CD14-positive monocyte (primary cell): ENCODE measurements around the gene DLGAP1. TPM values are rescaled to one million over a fixed set of nuclear protein-coding genes. Genes with fewer than 3 reads are reported as not detected.

Experiments used
- DNase-seq, 3 donors: peaks; one replicate each; pipeline ENCODE4 v3.0.0-alpha.2; 2011 to 2022
- H2AFZ ChIP-seq: 2 replicates; pipeline ENCODE4 v1.6.0; 2012; ENCODE audit warnings: mild to moderate bottlenecking, low read depth, low read length, inconsistent platforms; ENCODE audit not compliant: insufficient read depth, poor library complexity, severe bottlenecking
- H3K27ac ChIP-seq, 2 donors: 1 replicate in 1 of 2; 2 replicates in 1 of 2; pipeline ENCODE4 v1.5.1; 2012 to 2013; ENCODE audit warnings: low read length in 2 of 2, control low read depth in 1 of 2, inconsistent platforms in 1 of 2, low read depth in 1 of 2, mild to moderate bottlenecking in 1 of 2
- H3K27me3 ChIP-seq, 2 donors: one replicate each; pipeline versions ENCODE4 v1.6.0 to v1.6.1; 2011 to 2013; ENCODE audit warnings: low read length in 2 of 2; ENCODE audit not compliant: control insufficient read depth in 2 of 2, insufficient read depth in 2 of 2
- H3K36me3 ChIP-seq, 2 donors: replicated peaks in 1 of 2; 1 replicate in 1 of 2; 2 replicates in 1 of 2; pipeline versions ENCODE4 v1.5.1 to v1.6.1; 2012 to 2013; ENCODE audit warnings: low read length in 2 of 2, control low read depth in 1 of 2, inconsistent platforms in 1 of 2, mild to moderate bottlenecking in 1 of 2; ENCODE audit not compliant: insufficient read depth in 2 of 2, control insufficient read depth in 1 of 2
- H3K4me1 ChIP-seq, 2 donors: 1 replicate in 1 of 2; 2 replicates in 1 of 2; pipeline versions ENCODE4 v1.5.1 to v1.6.1; 2012 to 2013; ENCODE audit warnings: low read length in 2 of 2, control low read depth in 1 of 2, inconsistent platforms in 1 of 2, mild to moderate bottlenecking in 1 of 2, moderate library complexity in 1 of 2; ENCODE audit not compliant: insufficient read depth in 2 of 2, control insufficient read depth in 1 of 2
- H3K4me2 ChIP-seq: replicated peaks from 2 replicates; pipeline ENCODE3; 2012; ENCODE audit warnings: low read length, moderate library complexity, mild to moderate bottlenecking; ENCODE audit not compliant: poor library complexity, severe bottlenecking; ENCODE audit errors: extremely low read depth
- H3K4me3 ChIP-seq, 3 experiments: fragments of 200-600 bp in 1 of 3; sonication (generic) in 1 of 3; replicated peaks in 1 of 3; 1 replicate in 2 of 3; 2 replicates in 1 of 3; pipeline ENCODE4 v1.5.1; 2011 to 2013; ENCODE audit warnings: low read length in 3 of 3, mild to moderate bottlenecking in 3 of 3, control low read depth in 2 of 3, low read depth in 2 of 3, inconsistent platforms in 1 of 3, moderate library complexity in 1 of 3
- H3K79me2 ChIP-seq: 2 replicates; pipeline ENCODE4 v1.6.0; 2012; ENCODE audit warnings: mild to moderate bottlenecking, control low read depth, inconsistent platforms, low read length, moderate library complexity; ENCODE audit not compliant: insufficient read depth
- H3K9ac ChIP-seq: 2 replicates; pipeline ENCODE4 v1.6.0; 2017; ENCODE audit warnings: low read length, mild to moderate bottlenecking; ENCODE audit not compliant: insufficient read depth, poor library complexity, severe bottlenecking
- H3K9me3 ChIP-seq, 2 donors: replicated peaks in 1 of 2; 1 replicate in 1 of 2; 2 replicates in 1 of 2; pipeline versions ENCODE4 v1.5.1 to v1.6.1; 2012 to 2013; ENCODE audit warnings: low read length in 2 of 2, control low read depth in 1 of 2; ENCODE audit not compliant: control insufficient read depth in 1 of 2, insufficient read depth in 1 of 2
- H4K20me1 ChIP-seq: 2 replicates; pipeline ENCODE4 v1.6.0; 2012; ENCODE audit warnings: mild to moderate bottlenecking, low read length, control low read depth, moderate library complexity; ENCODE audit not compliant: insufficient read depth
- H3K27ac Mint-ChIP-seq, 7 donors: one replicate each; pipeline ENCODE4 v1.8.0; 2020; ENCODE audit warnings: mild to moderate bottlenecking in 7 of 7, mixed read lengths in 7 of 7, moderate library complexity in 6 of 7, inconsistent platforms in 2 of 7
- H3K27me3 Mint-ChIP-seq, 3 donors: one replicate each; pipeline ENCODE4 v1.8.0; 2021 to 2022; ENCODE audit warnings: low read depth in 3 of 3, mild to moderate bottlenecking in 3 of 3, mixed read lengths in 3 of 3, moderate library complexity in 3 of 3, inconsistent platforms in 1 of 3
- H3K36me3 Mint-ChIP-seq, 2 donors: one replicate each; pipeline ENCODE4 v1.8.0; 2020; ENCODE audit warnings: mixed read lengths in 2 of 2, inconsistent platforms in 1 of 2, mild to moderate bottlenecking in 1 of 2
- H3K4me1 Mint-ChIP-seq: one replicate; pipeline ENCODE4 v1.8.0; 2020; ENCODE audit warnings: mild to moderate bottlenecking, mixed read lengths
- H3K4me3 Mint-ChIP-seq, 2 donors: one replicate each; pipeline ENCODE4 v1.8.0; 2020; ENCODE audit warnings: mild to moderate bottlenecking in 2 of 2, mixed read lengths in 2 of 2, moderate library complexity in 1 of 2
- H3K9me3 Mint-ChIP-seq, 7 donors: one replicate each; pipeline ENCODE4 v1.8.0; 2020 to 2022; ENCODE audit warnings: mixed read lengths in 7 of 7, mild to moderate bottlenecking in 6 of 7, moderate library complexity in 6 of 7, inconsistent platforms in 2 of 7
- WGBS: methylation state at CpG from one replicate; pipeline ENCODE4 v1.1.5; 2013; ENCODE audit warnings: missing lambda C conversion rate; ENCODE audit not compliant: insufficient coverage; 5-methylcytosine and 5-hydroxymethylcytosine counted together
- intact Hi-C, 2 donors: fragments of 100-400 bp; cut with micrococcal nuclease; formaldehyde crosslinking; loops; one replicate each; pipeline versions ENCODE4 v1.15.0 to v1.15.1; 2023
- polyA plus RNA-seq, 3 donors: library from polyadenylated mRNA; depleted of rRNA in 1 of 3; unstranded in 2 of 3; stranded (reverse) in 1 of 3; fragments of 300-500 nt in 2 of 3; fragments of >200 nt in 1 of 3; fragmentation: Illumina TruSeq in 2 of 3; gene quantifications; 1 replicate in 2 of 3; 2 replicates in 1 of 3; pipeline ENCODE4 v1.2.3, GENCODE V29; 2012 to 2021
- TF ChIP-seq, protein P1 (sequence below): fragments of 200-600 bp; IDR thresholded peaks from one replicate; pipeline ENCODE4 v1.8.0; 2022; ENCODE audit warnings: antibody characterized with exemption, mild to moderate bottlenecking

Gene DLGAP1
- polyA plus RNA-seq, 3 donors, result 0.09 to 0.42 TPM; not detected in 1

DNA sequence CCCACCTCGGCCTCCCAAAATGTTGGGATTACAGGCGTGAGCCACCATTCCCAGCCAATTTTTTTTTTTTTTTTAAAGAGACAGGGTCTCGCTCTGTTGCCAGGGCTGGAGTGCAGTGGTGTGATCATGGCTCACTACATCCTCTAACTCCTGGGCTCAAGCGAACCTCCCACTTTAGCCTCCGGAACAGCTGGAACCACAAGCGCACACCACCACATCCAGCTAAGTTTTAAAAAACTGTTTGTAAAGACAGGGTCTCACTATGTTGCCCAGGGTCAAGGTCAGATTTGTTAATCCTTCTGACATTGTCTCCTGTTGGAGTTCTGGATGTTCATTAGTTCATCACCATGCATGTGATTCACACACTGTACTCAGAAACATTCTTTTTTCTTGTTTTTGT, 855.2 kb downstream of the DLGAP1 start:
- TF ChIP-seq, protein P1, sequence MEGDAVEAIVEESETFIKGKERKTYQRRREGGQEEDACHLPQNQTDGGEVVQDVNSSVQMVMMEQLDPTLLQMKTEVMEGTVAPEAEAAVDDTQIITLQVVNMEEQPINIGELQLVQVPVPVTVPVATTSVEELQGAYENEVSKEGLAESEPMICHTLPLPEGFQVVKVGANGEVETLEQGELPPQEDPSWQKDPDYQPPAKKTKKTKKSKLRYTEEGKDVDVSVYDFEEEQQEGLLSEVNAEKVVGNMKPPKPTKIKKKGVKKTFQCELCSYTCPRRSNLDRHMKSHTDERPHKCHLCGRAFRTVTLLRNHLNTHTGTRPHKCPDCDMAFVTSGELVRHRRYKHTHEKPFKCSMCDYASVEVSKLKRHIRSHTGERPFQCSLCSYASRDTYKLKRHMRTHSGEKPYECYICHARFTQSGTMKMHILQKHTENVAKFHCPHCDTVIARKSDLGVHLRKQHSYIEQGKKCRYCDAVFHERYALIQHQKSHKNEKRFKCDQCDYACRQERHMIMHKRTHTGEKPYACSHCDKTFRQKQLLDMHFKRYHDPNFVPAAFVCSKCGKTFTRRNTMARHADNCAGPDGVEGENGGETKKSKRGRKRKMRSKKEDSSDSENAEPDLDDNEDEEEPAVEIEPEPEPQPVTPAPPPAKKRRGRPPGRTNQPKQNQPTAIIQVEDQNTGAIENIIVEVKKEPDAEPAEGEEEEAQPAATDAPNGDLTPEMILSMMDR, result no peak
- H3K4me3 ChIP-seq, result no peak overlapping the region
- intact Hi-C loops, result loop anchor here (5.0 to 10.0 kb wide), 8 partner anchors 62 to 955 kb away; partner anchors contain the start of genes EMILIN2 (in 2 of the 2) and MYL12B (in 1 of the 2)
- H3K27ac Mint-ChIP-seq, result no peak overlapping the region
- H3K36me3 Mint-ChIP-seq, result peaks cover 3 to 4% of the 10 kb centered on the region in 2 donors
- H3K27ac ChIP-seq, result no peak overlapping the region
- H3K36me3 ChIP-seq, result no peaks in the 10 kb centered on the region
- H2AFZ ChIP-seq, result no peak overlapping the region
- no peaks in the 10 kb centered on the region for H3K79me2 ChIP-seq
- H3K9me3 Mint-ChIP-seq, result peaks cover 0 to 2% (median 0%) of the 10 kb centered on the region in 7 donors
- peaks cover 65 to 68% of the 10 kb centered on the region in 2 donors for H3K4me1 ChIP-seq
- no peak overlapping the region for H3K4me2 ChIP-seq
- H4K20me1 ChIP-seq, result no peaks in the 10 kb centered on the region
- H3K27me3 Mint-ChIP-seq, result peaks cover 0 to 5% (median 0%) of the 10 kb centered on the region in 3 donors
- DNase-seq, result no peak
- no peaks in the 10 kb centered on the region for H3K27me3 ChIP-seq
- 100% methylated on average over 1 of the region's 6 CpGs for WGBS
- no peak overlapping the region for H3K9ac ChIP-seq
- peaks cover 33% of the 10 kb centered on the region for H3K4me1 Mint-ChIP-seq
- H3K4me3 Mint-ChIP-seq, result no peak overlapping the region
- no peaks in the 10 kb centered on the region for H3K9me3 ChIP-seq

DNA sequence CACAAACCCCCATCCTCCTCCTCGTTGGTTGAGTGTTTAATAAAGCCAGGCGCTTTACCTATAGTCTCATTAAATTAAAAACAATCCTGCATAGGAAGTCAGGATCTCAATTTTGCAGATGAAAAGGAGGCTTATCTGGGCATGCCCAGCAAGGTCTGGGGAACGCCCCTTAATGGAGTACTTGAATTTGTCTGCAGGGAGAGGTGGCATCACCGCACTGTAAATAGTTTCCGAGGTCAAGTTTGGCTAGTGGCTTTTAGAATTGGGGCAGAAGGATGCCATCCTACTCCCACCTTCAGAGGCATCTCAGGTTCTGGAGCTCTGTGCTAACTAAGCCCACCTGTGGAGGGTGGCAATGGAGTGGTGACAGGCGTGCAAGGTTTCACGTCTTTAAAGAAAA, 855.9 kb downstream of the DLGAP1 start:
- peaks cover 67 to 68% of the 10 kb centered on the region in 2 donors for H3K4me1 ChIP-seq
- no peak overlapping the region for H3K27ac Mint-ChIP-seq

More for the DNA sequence above, 855.9 kb downstream of the DLGAP1 start:
- peaks cover 3 to 4% of the 10 kb centered on the region in 2 donors for H3K36me3 Mint-ChIP-seq
- no peaks in the 10 kb centered on the region for H3K27me3 ChIP-seq
- H3K27me3 Mint-ChIP-seq, result peaks cover 0 to 5% (median 0%) of the 10 kb centered on the region in 3 donors
- no peak overlapping the region for H3K4me3 Mint-ChIP-seq
- intact Hi-C loops, result loop anchor here (5.0 to 10.0 kb wide), 7 partner anchors 63 to 954 kb away; partner anchors contain the start of genes EMILIN2 (in 2 of the 2) and MYL12B (in 1 of the 2)
- TF ChIP-seq, protein P1, result no peak
- DNase-seq, result no peak
- 100% methylated on average over 1 of the region's 7 CpGs for WGBS
- H3K9ac ChIP-seq, result no peak overlapping the region
- no peak overlapping the region for H3K27ac ChIP-seq
- no peak overlapping the region for H3K4me2 ChIP-seq
- peaks cover 40% of the 10 kb centered on the region for H3K4me1 Mint-ChIP-seq
- no peaks in the 10 kb centered on the region for H3K9me3 ChIP-seq
- H3K4me3 ChIP-seq, result no peak overlapping the region
- no peaks in the 10 kb centered on the region for H3K79me2 ChIP-seq
- no peak overlapping the region for H2AFZ ChIP-seq
- H3K36me3 ChIP-seq, result no peaks in the 10 kb centered on the region
- peaks cover 0 to 2% (median 0%) of the 10 kb centered on the region in 7 donors for H3K9me3 Mint-ChIP-seq
- H4K20me1 ChIP-seq, result no peaks in the 10 kb centered on the region
